Prostate gland (tissue), 2 donors: ENCODE measurements around the gene AATK.

ENCODE experiments used
- CTCF ChIP-seq, 4 experiments: fragments of 200-600 bp in 2 of 4; fragments of 450-650 bp in 2 of 4; sonication (generic) in 2 of 4; IDR thresholded peaks; 1 replicate in 3 of 4; 2 replicates in 1 of 4; pipeline ENCODE4 v1.5.1; 2016 to 2019; ENCODE audit warnings: antibody characterized with exemption in 4 of 4, mild to moderate bottlenecking in 2 of 4, moderate library complexity in 2 of 4
- POLR2A ChIP-seq: fragments of 450-650 bp; IDR thresholded peaks from one replicate; pipeline ENCODE4 v1.6.1; 2016; ENCODE audit warnings: antibody characterized with exemption, mild to moderate bottlenecking
- POLR2AphosphoS5 ChIP-seq: sonication (generic); formaldehyde crosslinking; IDR thresholded peaks from one replicate; pipeline ENCODE4 v1.6.1; 2017; ENCODE audit warnings: antibody characterized with exemption

GRCh38 chr17:81109957-81110356 lies 56.1 kb downstream of the AATK start:
- no peak for TF ChIP-seq CTCF (IDR thresholded peaks at IDR 0.05)
- TF ChIP-seq POLR2AphosphoS5 = no peak
- no peak for TF ChIP-seq POLR2A
